HG02943 (cell line): ENCODE data around the gene TXNRD2.

Source experiments
- ATAC-seq: cut with Tn5 transposase; IDR thresholded peaks from one replicate; pipeline ENCODE4 v1.9.1; 2021; ENCODE audit warnings: mild to moderate bottlenecking, low read depth, moderate library complexity; ENCODE audit not compliant: unreplicated experiment

Gene TXNRD2

GRCh38 chr22:19941365-19942082 lies at the start of gene TXNRD2, which contains the start of gene COMT:
Gene TXNRD2 (minus strand): TSS chr22:19941818. CDS start chr22:19941803, 15 bp downstream.
Gene COMT (plus strand): TSS chr22:19941772. CDS start chr22:19962527, 20,755 bp downstream.
- ATAC-seq = no peak

- ATAC-seq = no peak
These were observed 49.7 kb upstream of the TXNRD2 start for GRCh38 chr22:19991395-19991644.

- no peak for ATAC-seq
These were observed 49.2 kb upstream of the TXNRD2 start for GRCh38 chr22:19990609-19991394.

- no peak for ATAC-seq
These were observed 48.6 kb upstream of the TXNRD2 start for GRCh38 chr22:19990188-19990587.

- no peak for ATAC-seq
These were observed 48.1 kb upstream of the TXNRD2 start for GRCh38 chr22:19989725-19990067.

GRCh38 chr22:19988965-19989724 lies 47.5 kb upstream of the TXNRD2 start:
- no peak for ATAC-seq

GRCh38 chr22:19988331-19988808 lies 46.8 kb upstream of the TXNRD2 start:
- no peak for ATAC-seq

GRCh38 chr22:19987394-19988306 lies 46.0 kb upstream of the TXNRD2 start:
- no peak for ATAC-seq

GRCh38 chr22:19986410-19987341 lies 45.1 kb upstream of the TXNRD2 start:
- ATAC-seq = no peak

- no peak for ATAC-seq
These were observed 44.4 kb upstream of the TXNRD2 start for GRCh38 chr22:19986011-19986409.

- no peak for ATAC-seq
These were observed 43.5 kb upstream of the TXNRD2 start for GRCh38 chr22:19984851-19985811.

- ATAC-seq = no peak
These were observed 42.7 kb upstream of the TXNRD2 start for GRCh38 chr22:19984201-19984753.

- ATAC-seq = no peak
These were observed 42.1 kb upstream of the TXNRD2 start for GRCh38 chr22:19983741-19984140.

- no peak for ATAC-seq
These were observed 41.5 kb upstream of the TXNRD2 start for GRCh38 chr22:19982991-19983578.

GRCh38 chr22:19981961-19982920 lies 40.6 kb upstream of the TXNRD2 start:
- ATAC-seq = no peak
